ENCODE results near the gene MAD1L1.
"Not testable (repeated sequence)": the region's sequence is repeated elsewhere in the genome, so short reads cannot be mapped to it uniquely, and the experiment has no call there.

MAD1L1 gene

DNA sequence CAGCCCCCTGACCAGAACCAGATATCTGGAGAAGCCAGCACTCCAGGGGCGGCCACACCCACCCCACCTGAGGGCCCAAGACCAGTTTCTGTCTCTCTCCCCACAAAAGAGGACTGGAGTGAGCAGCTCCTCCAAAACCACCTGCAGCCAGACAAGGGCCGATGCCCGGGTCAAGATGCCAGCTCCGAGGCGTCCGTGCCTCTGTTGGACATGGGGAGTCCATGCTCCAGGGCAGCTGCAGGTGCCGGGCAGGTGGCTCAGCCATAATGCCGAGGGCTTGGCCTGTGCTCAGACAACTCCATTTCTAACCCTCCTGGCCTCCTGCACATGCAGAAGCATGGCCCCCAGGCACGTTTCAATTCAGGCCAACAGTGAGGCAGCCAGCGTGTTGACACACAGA, 234.6 kb downstream of the MAD1L1 start:
- no peaks in the 10 kb centered on the region for H3K9me3 ChIP-seq (ENCODE audit: control insufficient read depth, low read length)
- no peak overlapping the region for H3K27ac ChIP-seq (ENCODE audit: insufficient read depth, low read length, poor library complexity, severe bottlenecking)
- no peaks in the 10 kb centered on the region for H3K27me3 ChIP-seq (replicated peaks; ENCODE audit: control insufficient read depth, insufficient read depth, low read length, poor library complexity, severe bottlenecking)
- no peaks in the 10 kb centered on the region for H3K4me1 ChIP-seq (ENCODE audit: control insufficient read depth, insufficient read depth, low read length, poor library complexity, severe bottlenecking)
- DNase-seq, result no peak
- H3K4me3 ChIP-seq (ENCODE audit: insufficient read depth, low read depth, low read length, poor library complexity, severe bottlenecking), result no peak overlapping the region
- H3K36me3 ChIP-seq (ENCODE audit: control insufficient read depth, insufficient read depth, low read length), result no peaks in the 10 kb centered on the region

DNA sequence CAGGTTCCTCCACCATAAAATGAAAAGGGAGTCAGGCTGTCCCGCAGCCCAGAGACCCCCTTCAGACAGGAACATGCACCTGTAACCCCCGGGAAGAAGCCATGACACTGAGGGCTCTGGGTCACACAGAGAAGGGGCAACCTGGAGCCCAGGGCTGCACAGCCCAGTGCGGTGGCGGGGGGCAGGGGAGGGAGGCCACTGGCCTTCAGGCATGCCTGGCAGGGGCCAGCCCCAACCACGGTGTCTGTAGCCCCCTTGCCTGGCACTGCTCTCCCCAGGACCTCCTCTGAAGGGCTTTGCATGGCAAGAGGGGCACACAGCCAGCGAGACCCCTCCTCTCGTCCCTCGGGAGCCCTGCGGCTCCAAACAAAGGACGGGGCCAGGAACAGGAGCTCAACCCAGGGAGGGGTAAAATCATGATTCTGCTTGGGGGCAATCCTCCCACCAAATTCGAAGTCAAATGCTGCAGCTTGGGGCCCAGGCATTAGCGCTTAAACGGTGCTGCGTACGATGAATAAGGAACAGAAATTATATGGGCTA, 235.1 kb downstream of the MAD1L1 start:
- H3K4me3 ChIP-seq (ENCODE audit: insufficient read depth, low read depth, low read length, poor library complexity, severe bottlenecking), result no peak overlapping the region
- H3K9me3 ChIP-seq (ENCODE audit: control insufficient read depth, low read length), result no peaks in the 10 kb centered on the region
- H3K4me1 ChIP-seq (ENCODE audit: control insufficient read depth, insufficient read depth, low read length, poor library complexity, severe bottlenecking), result no peaks in the 10 kb centered on the region
- no peak overlapping the region for H3K27ac ChIP-seq (ENCODE audit: insufficient read depth, low read length, poor library complexity, severe bottlenecking)
- no peak for DNase-seq
- no peaks in the 10 kb centered on the region for H3K36me3 ChIP-seq (ENCODE audit: control insufficient read depth, insufficient read depth, low read length)
- no peaks in the 10 kb centered on the region for H3K27me3 ChIP-seq (replicated peaks; ENCODE audit: control insufficient read depth, insufficient read depth, low read length, poor library complexity, severe bottlenecking)

DNA sequence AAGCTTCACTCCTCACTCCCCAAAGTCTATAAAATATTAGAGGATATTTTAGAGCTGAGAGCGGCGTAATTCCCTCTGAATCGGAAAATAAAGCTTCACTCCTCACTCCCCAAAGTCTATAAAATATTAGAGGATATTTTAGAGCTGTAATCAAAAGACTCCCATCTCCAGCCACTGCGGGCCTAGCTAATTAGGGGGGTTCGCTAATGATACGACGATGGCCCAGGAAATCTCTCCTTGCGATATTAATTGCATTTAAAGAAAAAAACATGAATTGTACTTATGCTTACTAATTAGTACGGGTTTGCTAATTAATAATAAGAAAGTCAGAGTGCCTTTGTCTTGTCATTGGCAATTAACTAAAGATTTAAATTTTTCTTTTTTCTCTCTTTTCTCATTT, 235.9 kb downstream of the MAD1L1 start:
- H3K4me1 ChIP-seq (ENCODE audit: control insufficient read depth, insufficient read depth, low read length, poor library complexity, severe bottlenecking), result no peaks in the 10 kb centered on the region
- H3K4me3 ChIP-seq (ENCODE audit: insufficient read depth, low read depth, low read length, poor library complexity, severe bottlenecking), result no peak overlapping the region
- DNase-seq, result no peak
- H3K27me3 ChIP-seq (replicated peaks; ENCODE audit: control insufficient read depth, insufficient read depth, low read length, poor library complexity, severe bottlenecking), result no peaks in the 10 kb centered on the region
- H3K27ac ChIP-seq (ENCODE audit: insufficient read depth, low read length, poor library complexity, severe bottlenecking), result no peak overlapping the region
- no peaks in the 10 kb centered on the region for H3K36me3 ChIP-seq (ENCODE audit: control insufficient read depth, insufficient read depth, low read length)
- no peaks in the 10 kb centered on the region for H3K9me3 ChIP-seq (ENCODE audit: control insufficient read depth, low read length)

DNA sequence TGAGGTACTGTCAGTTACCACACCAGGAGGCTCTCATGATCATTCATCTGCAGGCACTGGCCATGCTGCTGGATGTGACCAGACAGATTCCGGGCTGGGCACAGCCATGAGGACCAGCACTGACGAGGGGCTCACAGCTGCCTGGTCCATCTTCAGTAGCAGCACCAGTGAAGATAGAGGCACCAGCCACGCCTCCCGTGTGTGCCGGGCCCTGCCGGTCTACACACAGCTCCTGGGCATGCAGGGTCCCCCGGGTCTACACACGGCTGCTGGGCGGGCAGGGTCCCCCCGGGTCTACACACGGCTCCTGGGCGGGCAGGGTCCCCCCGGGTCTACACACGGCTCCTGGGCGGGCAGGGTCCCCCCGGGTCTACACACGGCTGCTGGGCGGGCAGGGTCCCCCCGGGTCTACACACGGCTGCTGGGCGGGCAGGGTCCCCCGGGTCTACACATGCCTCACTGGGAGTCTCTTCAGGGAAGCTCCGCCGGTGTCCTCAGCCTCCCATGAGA, 236.8 kb downstream of the MAD1L1 start:
- not testable (repeated sequence) for H3K27me3 ChIP-seq (replicated peaks; ENCODE audit: control insufficient read depth, insufficient read depth, low read length, poor library complexity, severe bottlenecking); H3K9me3 ChIP-seq (ENCODE audit: control insufficient read depth, low read length); H3K36me3 ChIP-seq (ENCODE audit: control insufficient read depth, insufficient read depth, low read length); H3K4me1 ChIP-seq (ENCODE audit: control insufficient read depth, insufficient read depth, low read length, poor library complexity, severe bottlenecking); H3K27ac ChIP-seq (ENCODE audit: insufficient read depth, low read length, poor library complexity, severe bottlenecking); H3K4me3 ChIP-seq (ENCODE audit: insufficient read depth, low read depth, low read length, poor library complexity, severe bottlenecking); DNase-seq

- no peak for DNase-seq
- Histone ChIP-seq H3K4me1 (ENCODE audit: control insufficient read depth, insufficient read depth, low read length, poor library complexity, severe bottlenecking) (no peaks in the 10 kb centered on the region), H3K27ac (ENCODE audit: insufficient read depth, low read length, poor library complexity, severe bottlenecking) (no peak overlapping the region), H3K9me3 (ENCODE audit: control insufficient read depth, low read length) (no peaks in the 10 kb centered on the region), H3K4me3 (ENCODE audit: insufficient read depth, low read depth, low read length, poor library complexity, severe bottlenecking) (no peak overlapping the region), H3K36me3 (ENCODE audit: control insufficient read depth, insufficient read depth, low read length) (no peaks in the 10 kb centered on the region), H3K27me3 (replicated peaks; ENCODE audit: control insufficient read depth, insufficient read depth, low read length, poor library complexity, severe bottlenecking) (no peaks in the 10 kb centered on the region)
These were observed 237.3 kb downstream of the MAD1L1 start for GRCh38 chr7:1995426-1995825.

DNA sequence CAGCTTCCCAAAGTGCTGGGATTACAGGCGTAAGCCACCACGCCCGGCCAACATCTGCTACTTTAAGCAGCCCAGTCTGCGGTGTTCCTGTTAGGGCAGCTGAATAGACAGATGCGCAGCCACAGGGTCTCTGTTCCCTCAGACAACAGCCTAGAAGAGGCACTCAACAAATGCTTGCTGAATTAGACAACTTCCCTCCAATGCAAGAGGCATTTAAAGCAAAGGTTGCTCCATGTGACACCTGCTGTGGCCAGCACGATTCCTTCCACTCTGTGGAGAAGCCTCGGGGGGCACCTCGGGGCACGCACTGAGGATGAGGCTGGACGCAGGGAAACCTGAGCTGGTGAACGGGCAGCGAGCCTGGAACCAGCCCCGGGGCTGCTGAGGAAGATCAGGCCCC, 237.8 kb downstream of the MAD1L1 start:
- Histone ChIP-seq H3K27ac (ENCODE audit: insufficient read depth, low read length, poor library complexity, severe bottlenecking) (no peak overlapping the region), H3K4me3 (ENCODE audit: insufficient read depth, low read depth, low read length, poor library complexity, severe bottlenecking) (no peak overlapping the region), H3K4me1 (ENCODE audit: control insufficient read depth, insufficient read depth, low read length, poor library complexity, severe bottlenecking) (no peaks in the 10 kb centered on the region), H3K36me3 (ENCODE audit: control insufficient read depth, insufficient read depth, low read length) (no peaks in the 10 kb centered on the region), H3K27me3 (replicated peaks; ENCODE audit: control insufficient read depth, insufficient read depth, low read length, poor library complexity, severe bottlenecking) (no peaks in the 10 kb centered on the region), H3K9me3 (ENCODE audit: control insufficient read depth, low read length) (no peaks in the 10 kb centered on the region)
- DNase-seq, result no peak

- no peaks in the 10 kb centered on the region for H3K4me1 ChIP-seq (ENCODE audit: control insufficient read depth, insufficient read depth, low read length, poor library complexity, severe bottlenecking)
These were observed 238.7 kb downstream of the MAD1L1 start for GRCh38 chr7:1993776-1994740.

DNA sequence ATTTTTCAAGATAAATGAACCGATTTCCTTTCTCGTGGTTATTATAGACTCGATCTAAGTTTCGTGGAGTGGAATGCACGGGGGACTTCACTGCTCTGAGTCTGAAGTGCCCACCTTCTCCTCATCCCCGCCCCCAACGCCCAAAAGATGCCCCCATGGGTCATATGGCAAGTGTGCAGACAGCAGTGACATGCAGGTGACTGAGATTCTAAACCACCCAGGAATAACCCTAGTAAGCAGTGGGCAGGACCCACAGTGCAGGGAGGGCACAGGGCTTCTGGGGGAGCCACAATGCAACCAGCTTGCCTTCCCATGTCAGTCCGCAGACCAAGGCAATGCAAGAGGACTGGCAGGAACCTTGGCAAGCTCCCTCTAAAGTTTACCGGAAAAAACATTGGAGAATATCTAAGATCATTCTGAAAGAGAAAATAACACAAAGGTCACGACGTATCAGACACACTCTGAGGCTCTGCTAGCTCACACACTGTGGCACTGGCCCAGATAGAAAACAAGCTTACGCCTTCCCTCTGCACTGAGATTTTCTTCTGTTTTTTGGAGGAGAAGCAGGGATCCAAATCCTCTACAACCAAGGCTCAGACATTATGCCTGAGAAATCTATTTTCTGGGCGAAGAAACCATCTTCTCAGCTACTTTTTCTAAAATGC, 239.6 kb downstream of the MAD1L1 start:
- no peaks in the 10 kb centered on the region for H3K36me3 ChIP-seq (ENCODE audit: control insufficient read depth, insufficient read depth, low read length)
- H3K27me3 ChIP-seq (replicated peaks; ENCODE audit: control insufficient read depth, insufficient read depth, low read length, poor library complexity, severe bottlenecking), result no peaks in the 10 kb centered on the region
- no peak overlapping the region for H3K27ac ChIP-seq (ENCODE audit: insufficient read depth, low read length, poor library complexity, severe bottlenecking)
- H3K9me3 ChIP-seq (ENCODE audit: control insufficient read depth, low read length), result no peaks in the 10 kb centered on the region
- H3K4me3 ChIP-seq (ENCODE audit: insufficient read depth, low read depth, low read length, poor library complexity, severe bottlenecking), result no peak overlapping the region
- DNase-seq, result no peak
- no peaks in the 10 kb centered on the region for H3K4me1 ChIP-seq (ENCODE audit: control insufficient read depth, insufficient read depth, low read length, poor library complexity, severe bottlenecking)

More at GRCh38 chr7:1993776-1994740, 238.7 kb downstream of the MAD1L1 start:
- Histone ChIP-seq H3K27me3 (replicated peaks; ENCODE audit: control insufficient read depth, insufficient read depth, low read length, poor library complexity, severe bottlenecking) (no peaks in the 10 kb centered on the region), H3K27ac (ENCODE audit: insufficient read depth, low read length, poor library complexity, severe bottlenecking) (no peak overlapping the region), H3K4me3 (ENCODE audit: insufficient read depth, low read depth, low read length, poor library complexity, severe bottlenecking) (no peak overlapping the region), H3K36me3 (ENCODE audit: control insufficient read depth, insufficient read depth, low read length) (no peaks in the 10 kb centered on the region), H3K9me3 (ENCODE audit: control insufficient read depth, low read length) (no peaks in the 10 kb centered on the region)
- no peak for DNase-seq

- Histone ChIP-seq H3K4me3 (ENCODE audit: insufficient read depth, low read depth, low read length, poor library complexity, severe bottlenecking) (no peak overlapping the region), H3K4me1 (ENCODE audit: control insufficient read depth, insufficient read depth, low read length, poor library complexity, severe bottlenecking) (peaks cover 3% of the 10 kb centered on the region), H3K36me3 (ENCODE audit: control insufficient read depth, insufficient read depth, low read length) (no peaks in the 10 kb centered on the region), H3K9me3 (ENCODE audit: control insufficient read depth, low read length) (no peaks in the 10 kb centered on the region), H3K27ac (ENCODE audit: insufficient read depth, low read length, poor library complexity, severe bottlenecking) (no peak overlapping the region), H3K27me3 (replicated peaks; ENCODE audit: control insufficient read depth, insufficient read depth, low read length, poor library complexity, severe bottlenecking) (no peaks in the 10 kb centered on the region)
- DNase-seq, result no peak
These were observed 240.2 kb downstream of the MAD1L1 start for GRCh38 chr7:1992554-1992953.

Measured in effector memory CD4-positive, alpha-beta T cell (primary cell).